T-helper 1 cell (primary cell): ENCODE results near the gene ORM1.
A peak's percentile ranks its signal among the peaks of the same experiment; 100 is the strongest.
"Not testable (repeated sequence)": the region's sequence is repeated elsewhere in the genome, so short reads cannot be mapped to it uniquely, and the experiment has no call there.

Source experiments
- DNase-seq, 5 donors: peaks; one replicate each; pipeline ENCODE4 v3.0.0-alpha.2; 2012 to 2020
- total RNA-seq, 4 donors: gene quantifications; one replicate each; lab custom pipeline; 2026; lab: John Stamatoyannopoulos, UW

Gene ORM1
- total RNA-seq = 0 reads per million in 4 donors

GRCh38 chr9:114322831-114323531 is at the start of gene ORM1:
Gene ORM1, plus strand, starts transcription at chr9:114323098. Its CDS starts 36 bp downstream, at chr9:114323134.
- not testable (repeated sequence) for DNase-seq

GRCh38 chr9:114273461-114273881 is 49.4 kb upstream of the ORM1 start:
- peak in 1 of 5 donors; percentile 4 for DNase-seq

- DNase-seq = no peak
Observed at GRCh38 chr9:114274217-114274616, 48.7 kb upstream of the ORM1 start.

GRCh38 chr9:114275246-114276004 is 47.5 kb upstream of the ORM1 start:
- peak in 1 of 5 donors; percentile 5 for DNase-seq

- DNase-seq = peak in 1 of 5 donors; percentile 3
Observed at GRCh38 chr9:114276908-114277821, 45.7 kb upstream of the ORM1 start.

- no peak for DNase-seq
Observed at GRCh38 chr9:114278356-114278755, 44.5 kb upstream of the ORM1 start.

- peak in 1 of 5 donors; percentile 2 for DNase-seq
Observed at GRCh38 chr9:114278881-114279570, 43.9 kb upstream of the ORM1 start.

- no peak for DNase-seq
Observed at GRCh38 chr9:114279693-114280092, 43.2 kb upstream of the ORM1 start.

- peak in 1 of 5 donors; percentile 1 for DNase-seq
Observed at GRCh38 chr9:114280636-114281472, 42.0 kb upstream of the ORM1 start.

GRCh38 chr9:114281473-114282103 is 41.3 kb upstream of the ORM1 start:
- peak in 1 of 5 donors; percentile 5 for DNase-seq

GRCh38 chr9:114282104-114282485 is 40.8 kb upstream of the ORM1 start:
- DNase-seq = no peak

- peak in 1 of 5 donors; percentile 2 for DNase-seq
Observed at GRCh38 chr9:114282507-114282906, 40.4 kb upstream of the ORM1 start.

GRCh38 chr9:114282926-114283325 is 40.0 kb upstream of the ORM1 start:
- DNase-seq = peak in 2 of 5 donors; percentile 4 to 36

GRCh38 chr9:114283551-114284111 is 39.3 kb upstream of the ORM1 start:
- peak in 1 of 5 donors; percentile 6 for DNase-seq

GRCh38 chr9:114284316-114285060 is 38.4 kb upstream of the ORM1 start:
- peak in 1 of 5 donors; percentile 3 for DNase-seq

GRCh38 chr9:114285166-114285867 is 37.6 kb upstream of the ORM1 start:
- DNase-seq = peak in 1 of 5 donors; percentile 5

GRCh38 chr9:114286146-114286679 is 36.7 kb upstream of the ORM1 start:
- DNase-seq = peak in 1 of 5 donors; percentile 2

- DNase-seq = peak in 1 of 5 donors; percentile 9
Observed at GRCh38 chr9:114287001-114287762, 35.7 kb upstream of the ORM1 start.
